GM18870 (cell line): ENCODE results near the gene FHIP1B.
A peak's percentile ranks its signal among the peaks of the same experiment; 100 is the strongest.

Experiments used
- ATAC-seq: cut with Tn5 transposase; IDR thresholded peaks from one replicate; pipeline ENCODE4 v1.9.1; 2021; ENCODE audit warnings: moderate library complexity; ENCODE audit not compliant: unreplicated experiment

FHIP1B gene

GRCh38 chr11:6240139-6240538 lies 5.7 kb upstream of the FHIP1B start:
- ATAC-seq: no peak

GRCh38 chr11:6238902-6239301 lies 4.5 kb upstream of the FHIP1B start, which contains the start of gene CNGA4:
CNGA4 (plus strand) TSS chr11:6239089; CDS start chr11:6239207, 118 bp downstream.
- ATAC-seq: no peak

GRCh38 chr11:6237761-6238302 lies 3.4 kb upstream of the FHIP1B start:
- no peak for ATAC-seq

- no peak for ATAC-seq
Observed at GRCh38 chr11:6237266-6237665, 2.8 kb upstream of the FHIP1B start.

- no peak for ATAC-seq
Observed at GRCh38 chr11:6233984-6234386, 451 bp downstream of the FHIP1B start.

GRCh38 chr11:6232899-6233298 lies 1.5 kb downstream of the FHIP1B start:
- no peak for ATAC-seq

- ATAC-seq: no peak
Observed at GRCh38 chr11:6229911-6230310, 4.5 kb downstream of the FHIP1B start.

GRCh38 chr11:6228520-6228919 lies 5.9 kb downstream of the FHIP1B start:
- no peak for ATAC-seq

- no peak for ATAC-seq
Observed at GRCh38 chr11:6225896-6226295, 8.5 kb downstream of the FHIP1B start.

- ATAC-seq: no peak
Observed at GRCh38 chr11:6225024-6225423, 9.4 kb downstream of the FHIP1B start.

- ATAC-seq: no peak
Observed at GRCh38 chr11:6224421-6224820, 10.0 kb downstream of the FHIP1B start.

- ATAC-seq: no peak
Observed at GRCh38 chr11:6223854-6224253, 10.6 kb downstream of the FHIP1B start.

GRCh38 chr11:6219359-6219758 lies 15.1 kb downstream of the FHIP1B start:
- no peak for ATAC-seq

GRCh38 chr11:6217722-6218121 lies 16.7 kb downstream of the FHIP1B start:
- no peak for ATAC-seq

GRCh38 chr11:6216501-6216900 lies 17.9 kb downstream of the FHIP1B start:
- no peak for ATAC-seq

- no peak for ATAC-seq
Observed at GRCh38 chr11:6214530-6214929, 19.9 kb downstream of the FHIP1B start.

GRCh38 chr11:6210274-6210955 lies 24.0 kb downstream of the FHIP1B start:
- no peak for ATAC-seq

GRCh38 chr11:6209801-6210200 lies 24.6 kb downstream of the FHIP1B start:
- no peak for ATAC-seq

- no peak for ATAC-seq
Observed at GRCh38 chr11:6206456-6207180, 27.8 kb downstream of the FHIP1B start.

- ATAC-seq: no peak
Observed at GRCh38 chr11:6205366-6205765, 29.1 kb downstream of the FHIP1B start, which contains the start of gene C11orf42. C11orf42 (plus strand) TSS chr11:6205557; CDS start chr11:6205616, 59 bp downstream.

- no peak for ATAC-seq
Observed at GRCh38 chr11:6204706-6205105, 29.7 kb downstream of the FHIP1B start.

- peak; percentile 89 for ATAC-seq
Observed at GRCh38 chr11:6203327-6203726, 31.1 kb downstream of the FHIP1B start.
